Measurements from ENCODE around the gene TLE2. TPM values are rescaled to one million over a fixed set of nuclear protein-coding genes. Genes with fewer than 3 reads are reported as not detected.

Gene TLE2
- total RNA-seq, 1 experiment from 2014 or later: 35.6 TPM

- intact Hi-C loops (cut with micrococcal nuclease): no loop called here
- Histone ChIP-seq H3K4me2 (ENCODE audit: low read length) (no peak overlapping the region), H3K9me3 (ENCODE audit: control insufficient read depth in 1 of 2, insufficient read depth in 1 of 2, low read depth in 1 of 2, low read length in 2 of 2) (no peaks in the 10 kb centered on the region), H3K9ac (ENCODE audit: low read length) (no peak overlapping the region), H3K4me3 (replicated peaks in 1 of 2; ENCODE audit: low read depth in 1 of 2, low read length in 2 of 2) (no peak overlapping the region), H3K27ac (ENCODE audit: low read depth, low read length) (no peak overlapping the region), H2AFZ (ENCODE audit: low read depth, low read length, poor library complexity, severe bottlenecking) (no peak overlapping the region), H3K27me3 (ENCODE audit: insufficient read depth, low read length) (no peaks in the 10 kb centered on the region), H3K9me2 (ENCODE audit: insufficient read depth) (no peaks in the 10 kb centered on the region), H4K20me1 (ENCODE audit: insufficient read depth) (no peaks in the 10 kb centered on the region), H3K36me3 (ENCODE audit: control insufficient read depth in 1 of 2, insufficient read depth in 2 of 2, low read length in 2 of 2) (no peaks in the 10 kb centered on the region), H3K4me1 (ENCODE audit: control insufficient read depth in 1 of 2, insufficient read depth in 2 of 2, low read length in 2 of 2) (no peaks in the 10 kb centered on the region), H3K79me2 (ENCODE audit: insufficient read depth, low read length) (no peaks in the 10 kb centered on the region)
- no TSS peak for BruUV-seq (replicated peaks)
- ChIA-PET RAD21 (ENCODE audit: low non-redundant PET in 1 of 2, low total read pairs in 2 of 2, uncharacterized antibody in 2 of 2, unreplicated experiment in 2 of 2) (no interaction called here), CTCF (no interaction called here), POLR2A (no interaction called here)
- no peak for ATAC-seq
- no peak for DNase-seq (ENCODE audit: low read depth, low spot score)
- TF ChIP-seq CEBPB (IDR thresholded peaks at IDR 0.05; ENCODE audit: low read depth): no peak
- TF ChIP-seq ZBTB33 (IDR thresholded peaks at IDR 0.05; ENCODE audit: extremely low read depth, insufficient replicate concordance, low read length): no peak
- no peak for TF ChIP-seq EGR1 (IDR thresholded peaks at IDR 0.05; ENCODE audit: low read depth)
- TF ChIP-seq POLR2A (IDR thresholded peaks at IDR 0.05; ENCODE audit: borderline replicate concordance, extremely low read depth, insufficient read depth, insufficient read length): no peak
- TF ChIP-seq ZFX (IDR thresholded peaks at IDR 0.05): no peak
- TF ChIP-seq SP1 (IDR thresholded peaks at IDR 0.05; ENCODE audit: low read depth): no peak
- no peak for TF ChIP-seq MAX (IDR thresholded peaks at IDR 0.05)
- no peak for TF ChIP-seq JUND (IDR thresholded peaks at IDR 0.05)
- TF ChIP-seq EZH2phosphoT487 (IDR thresholded peaks at IDR 0.05; ENCODE audit: borderline replicate concordance): no peak
- no peak for TF ChIP-seq TCF7L2 (IDR thresholded peaks at IDR 0.05; ENCODE audit: borderline replicate concordance, extremely low read depth, insufficient read depth, insufficient read length)
- no peak for TF ChIP-seq SIN3A (IDR thresholded peaks at IDR 0.05; ENCODE audit: low read depth)
- no peak for TF ChIP-seq CTCF (IDR thresholded peaks at IDR 0.05 in 2 of 3, conservative IDR thresholded peaks at IDR 0.05 in 1 of 3; ENCODE audit: borderline replicate concordance in 1 of 3, insufficient read depth in 1 of 3, low read depth in 2 of 3, low read length in 2 of 3)
Measured at GRCh38 chr19:3014135-3014534, 14.9 kb downstream of the TLE2 start.

All from HCT116 (cell line).